ENCODE measurements around the gene CLCNKB.
"Not testable (repeated sequence)": the region's sequence is repeated elsewhere in the genome, so short reads cannot be mapped to it uniquely, and the experiment has no call there.

Gene CLCNKB

DNA sequence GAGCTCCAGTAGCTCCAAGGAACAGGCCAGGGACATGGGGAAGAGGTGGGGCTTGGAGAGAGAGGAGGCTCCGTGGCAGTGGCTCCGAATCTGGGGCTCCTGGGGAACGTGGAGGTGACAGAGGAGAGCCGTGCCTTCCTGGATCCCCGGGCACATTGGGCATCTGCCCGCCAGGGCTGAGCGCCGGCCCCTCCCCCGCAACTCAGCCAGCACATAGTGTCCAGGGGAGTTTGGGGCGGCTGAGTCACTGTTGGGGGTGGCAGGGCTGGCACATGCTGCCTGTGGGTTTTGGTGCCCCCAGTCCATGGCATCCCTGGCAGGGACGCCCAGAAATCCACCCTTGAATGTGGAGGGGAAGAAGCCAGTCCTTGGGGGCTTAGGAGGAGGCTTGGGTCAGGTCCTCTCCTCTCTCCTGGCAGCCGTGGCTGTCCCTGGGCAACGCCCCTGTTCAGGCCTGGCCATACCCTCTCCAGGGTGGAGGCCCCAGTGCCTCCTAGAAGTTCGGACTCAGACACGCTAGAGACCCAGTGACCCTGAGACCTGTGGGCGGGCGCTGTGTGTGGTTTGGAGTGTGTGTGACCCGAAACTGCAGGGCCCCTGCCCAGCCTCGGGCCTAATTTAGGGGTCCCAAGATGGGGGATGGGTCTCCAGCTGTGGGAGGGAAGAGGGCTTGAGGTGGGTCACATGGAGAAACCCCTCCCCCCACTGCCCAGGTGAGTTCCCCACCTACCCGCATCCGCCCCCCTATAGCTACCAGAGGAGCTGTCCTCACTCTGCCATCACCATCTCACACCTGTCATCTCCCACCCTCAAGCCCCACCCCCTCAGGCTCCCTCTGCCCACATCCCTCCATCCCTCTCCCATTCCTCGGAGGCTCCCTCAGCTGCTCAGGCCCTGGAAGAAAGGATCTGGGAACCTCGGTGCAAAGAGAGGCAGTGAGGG is 27.4 kb upstream of the CLCNKB start:
- Histone ChIP-seq H3K4me2 (ENCODE audit: low read length) (peak overlapping the region; percentile 83), H3K36me3 (ENCODE audit: insufficient read depth, low read length) (no peaks in the 10 kb centered on the region), H3K9me3 (replicated peaks; ENCODE audit: low read length) (no peaks in the 10 kb centered on the region), H3K4me3 (ENCODE audit: low read length) (peak overlapping the region; percentile 61), H3K4me1 (ENCODE audit: control insufficient read depth, insufficient read depth, low read length) (peaks cover 85% of the 10 kb centered on the region), H3K9ac (ENCODE audit: low read depth, low read length) (peak overlapping the region; percentile 86), H3K27me3 (ENCODE audit: control insufficient read depth, insufficient read depth, low read length) (no peaks in the 10 kb centered on the region)

GRCh38 chr1:16017076-16017460 is 26.5 kb upstream of the CLCNKB start:
- Histone ChIP-seq H3K9me3 (replicated peaks; ENCODE audit: low read length) (no peaks in the 10 kb centered on the region), H3K4me2 (ENCODE audit: low read length) (peak overlapping the region; percentile 83), H3K9ac (ENCODE audit: low read depth, low read length) (peak overlapping the region; percentile 86), H3K27me3 (ENCODE audit: control insufficient read depth, insufficient read depth, low read length) (no peaks in the 10 kb centered on the region), H3K4me1 (ENCODE audit: control insufficient read depth, insufficient read depth, low read length) (peaks cover 85% of the 10 kb centered on the region), H3K36me3 (ENCODE audit: insufficient read depth, low read length) (no peaks in the 10 kb centered on the region), H3K4me3 (ENCODE audit: low read length) (peak overlapping the region; percentile 61)

GRCh38 chr1:16017461-16018303 is 25.9 kb upstream of the CLCNKB start, which contains the start of gene HSPB7:
HSPB7 (minus strand) TSS chr1:16018043; CDS start chr1:16017963, 80 bp downstream.
- peaks cover 81% of the 10 kb centered on the region for H3K4me1 ChIP-seq (ENCODE audit: control insufficient read depth, insufficient read depth, low read length)
- peak within 1 kb of the TSS; percentile 83 for H3K4me2 ChIP-seq (ENCODE audit: low read length)
- H3K9me3 ChIP-seq (replicated peaks; ENCODE audit: low read length), result no peaks in the 10 kb centered on the region
- H3K27me3 ChIP-seq (ENCODE audit: control insufficient read depth, insufficient read depth, low read length), result no peaks in the 10 kb centered on the region
- H3K4me3 ChIP-seq (ENCODE audit: low read length), result peak within 1 kb of the TSS; percentile 61
- no peaks in the 10 kb centered on the region for H3K36me3 ChIP-seq (ENCODE audit: insufficient read depth, low read length)
- peak within 1 kb of the TSS; percentile 86 for H3K9ac ChIP-seq (ENCODE audit: low read depth, low read length)

GRCh38 chr1:16018308-16018707 is 25.3 kb upstream of the CLCNKB start:
- Histone ChIP-seq H3K4me2 (ENCODE audit: low read length) (peak overlapping the region; percentile 83), H3K27me3 (ENCODE audit: control insufficient read depth, insufficient read depth, low read length) (no peaks in the 10 kb centered on the region), H3K4me1 (ENCODE audit: control insufficient read depth, insufficient read depth, low read length) (peaks cover 75% of the 10 kb centered on the region), H3K4me3 (ENCODE audit: low read length) (peak overlapping the region; percentile 61), H3K36me3 (ENCODE audit: insufficient read depth, low read length) (no peaks in the 10 kb centered on the region), H3K9me3 (replicated peaks; ENCODE audit: low read length) (no peaks in the 10 kb centered on the region), H3K9ac (ENCODE audit: low read depth, low read length) (peak overlapping the region; percentile 86)

- no peaks in the 10 kb centered on the region for H3K36me3 ChIP-seq (ENCODE audit: insufficient read depth, low read length)
- peaks cover 68% of the 10 kb centered on the region for H3K4me1 ChIP-seq (ENCODE audit: control insufficient read depth, insufficient read depth, low read length)
- peak overlapping the region; percentile 86 for H3K9ac ChIP-seq (ENCODE audit: low read depth, low read length)
- no peak overlapping the region for H3K4me3 ChIP-seq (ENCODE audit: low read length)
- peak overlapping the region; percentile 83 for H3K4me2 ChIP-seq (ENCODE audit: low read length)
- H3K9me3 ChIP-seq (replicated peaks; ENCODE audit: low read length), result no peaks in the 10 kb centered on the region
- no peaks in the 10 kb centered on the region for H3K27me3 ChIP-seq (ENCODE audit: control insufficient read depth, insufficient read depth, low read length)
Observed at GRCh38 chr1:16018749-16019643, 24.6 kb upstream of the CLCNKB start.

DNA sequence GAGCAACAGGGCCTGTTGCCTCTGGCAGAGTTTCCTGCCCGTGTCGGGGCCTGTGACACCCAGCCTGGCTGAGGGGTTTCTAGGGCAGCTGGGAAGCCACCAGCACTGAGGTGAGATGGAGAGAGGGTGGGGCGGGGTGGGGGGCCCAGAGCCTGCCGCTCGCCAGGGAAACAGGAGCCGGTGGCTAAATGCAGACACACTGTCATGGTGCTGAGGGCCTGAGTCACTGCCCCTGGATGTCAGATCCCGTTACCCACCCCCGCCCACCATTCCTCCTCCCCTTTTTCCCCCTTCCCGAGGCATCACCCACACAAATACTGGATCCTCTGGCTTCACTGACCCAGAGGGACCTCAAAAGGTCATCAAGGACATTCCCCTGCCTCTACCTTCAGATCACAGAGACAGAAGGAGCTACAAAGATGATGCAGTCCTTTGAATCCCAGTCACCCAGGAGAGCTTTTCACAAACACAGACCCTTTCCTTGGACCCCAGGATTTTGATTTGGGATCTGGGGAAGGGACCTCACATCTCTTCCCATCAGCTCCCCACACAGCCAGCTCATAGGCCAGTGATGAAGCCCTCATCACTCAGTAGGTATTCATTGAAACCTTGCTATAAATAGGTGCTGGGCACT is 23.8 kb upstream of the CLCNKB start:
- H3K27me3 ChIP-seq (ENCODE audit: control insufficient read depth, insufficient read depth, low read length), result no peaks in the 10 kb centered on the region
- H3K9ac ChIP-seq (ENCODE audit: low read depth, low read length), result peak overlapping the region; percentile 86
- H3K4me3 ChIP-seq (ENCODE audit: low read length), result peak overlapping the region; percentile 23
- peaks cover 60% of the 10 kb centered on the region for H3K4me1 ChIP-seq (ENCODE audit: control insufficient read depth, insufficient read depth, low read length)
- H3K4me2 ChIP-seq (ENCODE audit: low read length), result peak overlapping the region; percentile 27
- H3K9me3 ChIP-seq (replicated peaks; ENCODE audit: low read length), result no peaks in the 10 kb centered on the region
- no peaks in the 10 kb centered on the region for H3K36me3 ChIP-seq (ENCODE audit: insufficient read depth, low read length)

DNA sequence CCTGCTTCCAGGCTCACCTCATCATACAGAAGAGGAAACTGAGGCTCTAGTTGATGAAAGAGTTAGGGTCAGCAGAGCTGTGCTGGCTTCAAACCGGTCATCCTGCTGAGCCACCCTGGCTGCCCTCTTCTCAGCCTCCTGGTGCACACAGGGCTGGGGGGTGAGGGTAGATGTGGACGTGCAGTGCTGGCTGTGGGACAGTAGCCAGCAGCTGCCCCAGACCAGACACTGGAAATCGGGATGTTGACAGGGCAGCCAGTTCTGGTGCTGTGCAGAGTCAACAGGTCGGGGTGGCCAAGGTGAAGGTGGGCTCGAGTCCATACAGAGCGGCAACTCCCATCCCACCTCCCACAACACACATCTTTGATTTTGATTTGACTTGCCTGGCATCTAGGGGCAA is 23.3 kb upstream of the CLCNKB start:
- Histone ChIP-seq H3K9ac (ENCODE audit: low read depth, low read length) (no peak overlapping the region), H3K4me3 (ENCODE audit: low read length) (peak overlapping the region; percentile 23), H3K9me3 (replicated peaks; ENCODE audit: low read length) (no peaks in the 10 kb centered on the region), H3K4me1 (ENCODE audit: control insufficient read depth, insufficient read depth, low read length) (peaks cover 55% of the 10 kb centered on the region), H3K4me2 (ENCODE audit: low read length) (peak overlapping the region; percentile 27), H3K27me3 (ENCODE audit: control insufficient read depth, insufficient read depth, low read length) (no peaks in the 10 kb centered on the region), H3K36me3 (ENCODE audit: insufficient read depth, low read length) (no peaks in the 10 kb centered on the region)

DNA sequence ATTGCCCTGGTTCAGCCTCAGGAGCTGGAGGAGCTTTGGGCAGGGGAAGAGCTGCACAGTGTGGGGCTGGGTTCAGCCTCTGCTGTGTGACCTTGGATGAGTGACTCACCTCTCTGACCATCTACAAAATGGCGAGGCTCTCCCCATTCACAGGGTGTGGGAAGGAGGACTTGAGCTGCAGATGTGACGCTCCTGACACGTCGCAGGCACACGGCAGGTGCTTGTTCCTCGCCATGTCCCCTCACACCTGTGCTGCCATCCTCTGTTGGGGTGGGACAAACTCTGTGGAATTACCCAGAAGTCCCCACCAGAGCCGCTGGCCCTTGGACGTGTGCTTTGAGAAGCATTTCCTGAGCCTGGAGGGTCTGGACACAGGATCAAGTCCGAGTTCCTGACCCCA is 22.7 kb upstream of the CLCNKB start:
- H3K4me2 ChIP-seq (ENCODE audit: low read length); H3K9ac ChIP-seq (ENCODE audit: low read depth, low read length); H3K4me3 ChIP-seq (ENCODE audit: low read length); H3K9me3 ChIP-seq (replicated peaks; ENCODE audit: low read length); H3K27me3 ChIP-seq (ENCODE audit: control insufficient read depth, insufficient read depth, low read length); H3K36me3 ChIP-seq (ENCODE audit: insufficient read depth, low read length): not testable (repeated sequence)
- peaks cover 49% of the 10 kb centered on the region for H3K4me1 ChIP-seq (ENCODE audit: control insufficient read depth, insufficient read depth, low read length)

GRCh38 chr1:16021681-16022080 is 21.9 kb upstream of the CLCNKB start, which contains the start of gene CLCNKA:
CLCNKA (plus strand) TSS chr1:16022036; CDS start chr1:16022620, 584 bp downstream.
- H3K27me3 ChIP-seq (ENCODE audit: control insufficient read depth, insufficient read depth, low read length), result no peaks in the 10 kb centered on the region
- H3K4me1 ChIP-seq (ENCODE audit: control insufficient read depth, insufficient read depth, low read length), result peaks cover 41% of the 10 kb centered on the region
- no peak within 1 kb of the TSS for H3K4me2 ChIP-seq (ENCODE audit: low read length)
- no peak within 1 kb of the TSS for H3K9ac ChIP-seq (ENCODE audit: low read depth, low read length)
- no peak within 1 kb of the TSS for H3K4me3 ChIP-seq (ENCODE audit: low read length)
- H3K9me3 ChIP-seq (replicated peaks; ENCODE audit: low read length), result no peaks in the 10 kb centered on the region
- H3K36me3 ChIP-seq (ENCODE audit: insufficient read depth, low read length), result no peaks in the 10 kb centered on the region

- H3K4me2 ChIP-seq (ENCODE audit: low read length), result no peak overlapping the region
- H3K9me3 ChIP-seq (replicated peaks; ENCODE audit: low read length), result no peaks in the 10 kb centered on the region
- H3K4me3 ChIP-seq (ENCODE audit: low read length), result no peak overlapping the region
- no peaks in the 10 kb centered on the region for H3K27me3 ChIP-seq (ENCODE audit: control insufficient read depth, insufficient read depth, low read length)
- no peaks in the 10 kb centered on the region for H3K36me3 ChIP-seq (ENCODE audit: insufficient read depth, low read length)
- H3K4me1 ChIP-seq (ENCODE audit: control insufficient read depth, insufficient read depth, low read length), result peaks cover 34% of the 10 kb centered on the region
- H3K9ac ChIP-seq (ENCODE audit: low read depth, low read length), result no peak overlapping the region
Observed at GRCh38 chr1:16022393-16022792, 21.2 kb upstream of the CLCNKB start.
